B cell (primary cell): ENCODE results near the gene HEBP1. TPM values are rescaled to one million over a fixed set of nuclear protein-coding genes. Genes with fewer than 3 reads are reported as not detected.

Experiments used
- ATAC-seq: fragments of 200-7000 bp; cut with Tn5 transposase; one replicate; pipeline ENCODE4 v1.10.0; 2021; ENCODE audit warnings: low read depth, mild to moderate bottlenecking, moderate number of reproducible peaks, moderate library complexity
- CTCF ChIA-PET: fragments of 350-600 bp; sonication (Branson Sonifier 250); formaldehyde crosslinking; loops from one replicate; lab custom pipeline; 2021; ENCODE audit warnings: antibody characterized with exemption, inconsistent platforms; lab: Charles Lee
- POLR2A ChIA-PET: fragments of 350-600 bp; sonication (Branson Sonifier 250); formaldehyde crosslinking; loops from one replicate; lab custom pipeline; 2021; ENCODE audit warnings: antibody characterized with exemption; lab: Charles Lee
- DNase-seq: peaks from one replicate; pipeline ENCODE4 v3.0.0; 2013
- H2AFZ ChIP-seq: 2 replicates; pipeline ENCODE4 v1.6.1; 2012; ENCODE audit warnings: mild to moderate bottlenecking, low read depth, low read length; ENCODE audit not compliant: insufficient read depth, poor library complexity, severe bottlenecking
- H3K27ac ChIP-seq, 2 donors: 1 replicate in 1 of 2; 2 replicates in 1 of 2; pipeline ENCODE4 v1.5.1; 2012 to 2013; ENCODE audit warnings: low read length in 2 of 2, mild to moderate bottlenecking in 2 of 2, moderate library complexity in 1 of 2
- H3K27me3 ChIP-seq, 4 experiments: fragments of 200-600 bp in 1 of 4; sonication (generic) in 1 of 4; replicated peaks in 1 of 4; 1 replicate in 2 of 4; 2 replicates in 2 of 4; pipeline versions ENCODE4 v1.6.1 to v1.7.0; 2013 to 2016; ENCODE audit warnings: low read length in 3 of 4, mild to moderate bottlenecking in 2 of 4, mixed read lengths in 1 of 4, moderate library complexity in 1 of 4; ENCODE audit not compliant: insufficient read depth in 4 of 4, control insufficient read depth in 3 of 4; ENCODE audit errors: control extremely low read depth in 1 of 4
- H3K36me3 ChIP-seq, 2 experiments: replicated peaks in 1 of 2; 1 replicate in 1 of 2; 2 replicates in 1 of 2; pipeline versions ENCODE4 v1.6.1 to v1.7.1; 2013; ENCODE audit warnings: low read length in 1 of 2; ENCODE audit not compliant: insufficient read depth in 2 of 2, control insufficient read depth in 1 of 2; ENCODE audit errors: control extremely low read depth in 1 of 2, extremely low read depth in 1 of 2
- H3K4me1 ChIP-seq, 2 donors: fragments of 200-600 bp in 1 of 2; sonication (generic) in 1 of 2; 1 replicate in 1 of 2; 2 replicates in 1 of 2; pipeline versions ENCODE4 v1.5.1 to v1.6.1; 2013 to 2017; ENCODE audit warnings: low read length in 2 of 2; ENCODE audit not compliant: control insufficient read depth in 2 of 2, insufficient read depth in 2 of 2
- H3K4me2 ChIP-seq: replicated peaks from 2 replicates; pipeline ENCODE3; 2012; ENCODE audit warnings: mild to moderate bottlenecking, low read depth, low read length; ENCODE audit not compliant: poor library complexity, severe bottlenecking
- H3K4me3 ChIP-seq, 5 experiments: fragments of 200-600 bp in 1 of 5; sonication (generic) in 1 of 5; 1 replicate in 3 of 5; 2 replicates in 2 of 5; pipeline versions ENCODE4 v1.5.1 to v1.7.0; 2011 to 2016; ENCODE audit warnings: low read length in 4 of 5, mild to moderate bottlenecking in 4 of 5, low read depth in 2 of 5, control low read depth in 1 of 5, moderate library complexity in 1 of 5; ENCODE audit not compliant: insufficient read depth in 1 of 5; ENCODE audit errors: control extremely low read depth in 1 of 5, extremely low read depth in 1 of 5
- H3K79me2 ChIP-seq: fragments of 200-600 bp; sonication (generic); one replicate; pipeline ENCODE4 v1.6.0; 2016; ENCODE audit warnings: low read length; ENCODE audit not compliant: control insufficient read depth, insufficient read depth
- H3K9ac ChIP-seq: fragments of 200-600 bp; sonication (generic); 2 replicates; pipeline ENCODE4 v1.6.1; 2017; ENCODE audit warnings: mild to moderate bottlenecking, low read length, moderate library complexity
- H3K9me3 ChIP-seq, 3 donors: one replicate each; pipeline versions ENCODE4 v1.6.1 to v1.7.1; 2013; ENCODE audit warnings: low read length in 2 of 3; ENCODE audit not compliant: control insufficient read depth in 2 of 3, insufficient read depth in 1 of 3; ENCODE audit errors: control extremely low read depth in 1 of 3
- H4K20me1 ChIP-seq: 2 replicates; pipeline ENCODE4 v1.6.0; 2012; ENCODE audit warnings: mild to moderate bottlenecking, low read length; ENCODE audit not compliant: insufficient read depth, control insufficient read depth, poor library complexity, severe bottlenecking
- H3K27ac Mint-ChIP-seq: one replicate; pipeline ENCODE4 v1.8.0; 2021; ENCODE audit warnings: mixed read lengths
- H3K27me3 Mint-ChIP-seq: one replicate; pipeline ENCODE4 v1.8.0; 2021; ENCODE audit warnings: mixed read lengths
- H3K4me1 Mint-ChIP-seq: one replicate; pipeline ENCODE4 v1.8.0; 2021; ENCODE audit warnings: mixed read lengths
- H3K4me3 Mint-ChIP-seq: one replicate; pipeline ENCODE4 v1.8.0; 2021; ENCODE audit warnings: mixed read lengths
- H3K9me3 Mint-ChIP-seq: one replicate; pipeline ENCODE4 v1.8.0; 2022; ENCODE audit warnings: mixed read lengths; ENCODE audit not compliant: insufficient read depth
- CTCF ChIP-seq: fragments of 200-600 bp; IDR thresholded peaks from one replicate; pipeline ENCODE4 v1.8.0; 2022; ENCODE audit warnings: antibody characterized with exemption, mild to moderate bottlenecking
- EZH2 ChIP-seq: IDR thresholded peaks from 2 replicates; pipeline ENCODE4 v1.6.1; 2012; ENCODE audit warnings: borderline replicate concordance, low read depth, mild to moderate bottlenecking, moderate library complexity, low read length; ENCODE audit not compliant: insufficient read depth, poor library complexity, severe bottlenecking
- WGBS: methylation state at CpG from one replicate; pipeline ENCODE4 v1.1.5; 2013; ENCODE audit warnings: missing lambda C conversion rate; ENCODE audit not compliant: insufficient coverage; 5-methylcytosine and 5-hydroxymethylcytosine counted together
- intact Hi-C: fragments of 100-400 bp; cut with micrococcal nuclease; formaldehyde crosslinking; loops from one replicate; pipeline ENCODE4 v1.10.0; 2022
- polyA plus RNA-seq: library from polyadenylated mRNA; depleted of rRNA; stranded (reverse); fragments of >200 nt; gene quantifications from 2 replicates; pipeline ENCODE4 v1.2.3, GENCODE V29; 2012
- total RNA-seq, 2 donors: library from RNA; stranded (reverse); fragments of 120-200 nt in 1 of 2; gene quantifications; 1 replicate in 1 of 2; 2 replicates in 1 of 2; pipeline versions ENCODE4 v1.2.3 to v1.2.4, GENCODE V29; 2013 to 2022

HEBP1 gene
- total and polyA plus RNA-seq, 2 donors (not counting 1 experiment from before 2014, with no cell fraction given), result 6.0 to 14.5 TPM

GRCh38 chr12:13042666-13043230 is 42.7 kb upstream of the HEBP1 start:
- no peak overlapping the region for H3K4me2 ChIP-seq
- H3K9me3 ChIP-seq, result no peaks in the 10 kb centered on the region
- no peak overlapping the region for H3K4me3 ChIP-seq
- CTCF ChIA-PET, result interaction anchor here (1.3 to 3.4 kb wide), 4 partner anchors 13 to 255 kb away, joined by 4 to 34 read pairs (median 6); no protein-coding TSS in a partner anchor
- peaks cover 9% of the 10 kb centered on the region for H3K79me2 ChIP-seq
- ATAC-seq (no peak), DNase-seq (no peak)
- Mint-ChIP-seq H3K4me1 (peaks cover 29% of the 10 kb centered on the region), H3K4me3 (no peak overlapping the region), H3K9me3 (no peaks in the 10 kb centered on the region), H3K27me3 (no peaks in the 10 kb centered on the region), H3K27ac (no peak overlapping the region)
- H3K36me3 ChIP-seq, result no peaks in the 10 kb centered on the region
- POLR2A ChIA-PET, result no interaction called here
- H3K4me1 ChIP-seq, result peaks cover 24 to 26% of the 10 kb centered on the region in 2 donors
- intact Hi-C loops, result no loop called here
- no peak overlapping the region for H3K9ac ChIP-seq
- H2AFZ ChIP-seq, result no peak overlapping the region
- no peak for TF ChIP-seq EZH2
- no peak for TF ChIP-seq CTCF
- WGBS, result 100% methylated on average over 1 of the region's 4 CpGs
- H3K27ac ChIP-seq, result no peak overlapping the region
- no peaks in the 10 kb centered on the region for H4K20me1 ChIP-seq
- no peaks in the 10 kb centered on the region for H3K27me3 ChIP-seq

- no peaks in the 10 kb centered on the region for H3K27me3 ChIP-seq
- CTCF ChIA-PET, result no interaction called here
- Mint-ChIP-seq H3K4me1 (peaks cover 29% of the 10 kb centered on the region), H3K27ac (no peak overlapping the region), H3K27me3 (peaks cover under 1% of the 10 kb centered on the region), H3K4me3 (no peak overlapping the region), H3K9me3 (no peaks in the 10 kb centered on the region)
- intact Hi-C loops, result no loop called here
- no peak overlapping the region for H3K27ac ChIP-seq
- H3K36me3 ChIP-seq, result no peaks in the 10 kb centered on the region
- H3K9me3 ChIP-seq, result no peaks in the 10 kb centered on the region
- no peak overlapping the region for H3K9ac ChIP-seq
- TF ChIP-seq EZH2 (no peak), CTCF (no peak)
- no peak overlapping the region for H2AFZ ChIP-seq
- no peak overlapping the region for H3K4me3 ChIP-seq
- H3K4me2 ChIP-seq, result no peak overlapping the region
- POLR2A ChIA-PET, result no interaction called here
- no peak for ATAC-seq
- peaks cover 9% of the 10 kb centered on the region for H3K79me2 ChIP-seq
- H3K4me1 ChIP-seq, result peaks cover 24 to 26% of the 10 kb centered on the region in 2 donors
- 92% methylated on average over 2 of the region's 2 CpGs for WGBS
- DNase-seq, result no peak
- H4K20me1 ChIP-seq, result no peaks in the 10 kb centered on the region
Measured at GRCh38 chr12:13041224-13041623, 41.2 kb upstream of the HEBP1 start.
